Muscle of arm (tissue), 12 donors: ENCODE data around the gene ASAH2. TPM values are rescaled to one million over a fixed set of nuclear protein-coding genes. Genes with fewer than 3 reads are reported as not detected.
"Not testable (repeated sequence)": the region's sequence is repeated elsewhere in the genome, so short reads cannot be mapped to it uniquely, and the experiment has no call there.

Source experiments
- DNase-seq: peaks from one replicate; pipeline ENCODE4 v3.0.0-alpha.2; 2013
- polyA plus RNA-seq, 12 donors: library from polyadenylated mRNA; unstranded; fragments of 120-200 nt; gene quantifications; one replicate each; pipeline ENCODE4 v1.2.1, GENCODE V29; 2013; ENCODE audit not compliant: insufficient read length in 12 of 12

ASAH2 gene
- polyA plus RNA-seq, 12 donors = 0.31 to 3.6 (median 1.0) TPM; not detected in 2

DNA sequence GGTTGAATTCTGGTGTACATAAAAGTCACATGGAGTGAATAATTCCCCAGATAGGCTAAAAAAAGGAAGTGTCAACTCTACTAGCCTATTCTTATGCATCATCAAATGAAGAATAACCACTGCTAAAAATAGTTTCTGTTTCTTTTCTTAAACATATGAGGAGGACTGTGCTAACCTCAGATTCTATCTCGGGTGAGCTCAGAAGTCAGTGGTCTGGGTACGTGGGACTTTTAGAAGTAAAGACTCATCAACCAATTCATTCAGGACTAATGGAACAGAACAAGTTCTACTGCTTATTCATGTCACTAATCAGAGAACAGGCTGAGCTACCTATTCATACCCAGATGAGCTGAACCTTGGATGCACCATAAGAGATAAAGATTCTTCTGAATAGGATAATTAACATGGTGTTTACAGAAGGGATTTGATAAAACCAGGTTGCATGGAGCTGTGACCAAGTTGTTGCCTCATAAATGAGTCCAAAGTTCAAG is 9.5 kb upstream of the ASAH2 start:
- no peak for DNase-seq

DNA sequence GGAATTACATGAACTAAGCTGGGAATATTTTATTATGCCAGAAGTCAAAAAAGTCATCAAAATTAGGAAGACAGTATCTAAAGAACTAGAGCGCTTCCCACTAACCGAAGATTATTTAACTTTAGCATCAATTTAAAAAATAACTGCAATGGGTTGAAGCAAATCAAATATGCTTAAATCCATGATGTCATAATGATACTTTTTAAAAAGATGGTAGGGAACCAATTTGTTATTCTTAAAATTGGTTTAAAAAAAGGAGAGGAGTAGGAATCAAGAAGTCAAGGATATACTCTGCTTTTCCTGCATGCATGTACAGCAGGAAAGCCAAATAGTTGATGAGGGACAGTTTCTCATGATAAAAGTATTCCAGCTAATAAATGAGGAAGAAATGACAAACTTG is 3.2 kb upstream of the ASAH2 start:
- DNase-seq = no peak

DNA sequence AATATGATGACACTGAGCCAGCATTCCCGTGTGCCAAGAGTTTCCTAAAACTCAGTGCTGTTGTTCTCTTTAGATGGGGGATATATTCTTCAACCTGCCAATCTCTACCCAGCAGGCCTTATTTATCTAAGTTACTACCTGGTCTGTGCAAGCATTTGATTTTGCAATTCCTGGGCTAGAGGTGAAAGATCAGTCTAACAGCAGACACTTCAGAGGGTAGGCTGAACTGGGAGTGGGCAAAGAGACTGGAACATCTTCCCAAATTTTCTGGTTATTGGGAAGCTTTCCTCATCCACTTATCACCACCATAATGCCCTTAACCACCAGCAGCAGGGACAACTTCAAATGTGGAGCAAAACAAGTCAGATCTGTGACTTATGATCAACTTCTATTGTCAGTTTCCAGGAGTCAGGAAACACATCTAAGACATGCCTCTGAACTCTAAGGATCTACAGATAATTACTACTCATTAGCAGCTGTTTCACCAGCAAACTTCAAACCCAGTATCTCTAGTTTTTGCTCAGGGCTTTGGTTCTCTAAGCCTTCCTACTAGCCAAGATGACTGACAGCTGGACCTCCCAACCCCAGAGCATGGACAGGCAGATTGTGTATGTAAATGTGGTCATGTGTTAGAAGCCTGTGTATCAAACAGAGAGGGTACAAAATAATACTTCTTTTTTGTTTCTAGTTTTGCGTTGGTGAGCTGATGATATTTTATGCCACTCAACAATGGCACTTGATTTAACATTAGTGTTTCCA is 1.0 kb downstream of the ASAH2 start:
- DNase-seq = no peak

DNA sequence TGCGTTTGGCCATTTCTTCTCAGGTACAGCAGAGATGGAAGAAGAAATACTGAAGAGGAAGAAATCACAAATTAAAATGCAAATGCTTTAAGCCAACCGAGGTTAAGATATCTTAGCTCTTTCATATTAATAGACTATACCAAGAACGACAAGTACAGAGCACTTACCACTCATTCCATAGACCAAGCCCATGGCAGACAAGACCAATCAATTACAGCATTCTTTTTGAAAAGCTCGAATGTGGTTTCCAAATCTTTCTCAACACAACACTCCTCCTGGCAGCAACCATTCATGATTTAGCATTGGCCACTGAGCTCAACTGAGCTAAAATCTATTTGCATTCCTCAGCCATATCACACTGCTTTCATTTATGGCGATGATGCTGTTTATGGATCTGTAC is 2.7 kb downstream of the ASAH2 start:
- no peak for DNase-seq

DNA sequence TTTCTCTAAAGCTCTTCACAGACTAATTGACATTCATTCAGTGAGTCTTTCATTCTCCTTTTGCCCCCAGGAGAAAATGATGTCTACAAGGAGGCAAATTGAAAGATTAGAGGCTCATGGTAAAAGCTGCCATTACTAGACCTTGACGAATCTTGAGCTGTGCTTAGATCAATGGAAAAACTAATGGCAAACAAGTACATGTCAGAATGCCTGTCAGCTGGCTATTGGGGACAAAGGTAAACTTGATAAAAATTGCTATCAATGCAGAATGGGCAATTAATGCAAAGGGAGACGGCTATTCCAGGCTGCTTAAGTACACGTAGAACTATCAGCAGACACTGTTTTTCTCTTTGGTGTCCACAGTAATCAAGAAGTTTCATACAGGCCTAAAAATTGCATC is 3.3 kb downstream of the ASAH2 start:
- DNase-seq = no peak

DNA sequence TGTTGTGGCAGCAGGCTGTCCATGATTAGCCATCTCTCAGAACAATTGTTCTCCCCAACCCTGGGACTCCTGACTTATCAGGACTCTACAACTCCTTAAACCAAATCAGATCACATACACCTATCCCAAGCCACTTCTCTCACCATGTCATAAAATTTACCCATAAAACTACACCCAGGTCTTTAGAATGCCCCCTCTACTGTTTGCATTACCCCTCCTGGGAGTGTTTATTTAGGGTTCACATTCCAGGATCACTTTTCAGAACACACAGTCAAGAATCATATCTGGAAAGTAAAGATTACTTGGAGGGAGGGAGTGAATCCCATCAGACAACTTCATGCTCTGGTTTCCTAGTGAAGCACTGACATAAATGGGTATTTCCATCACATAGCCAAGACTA is 7.1 kb downstream of the ASAH2 start:
- DNase-seq = no peak

DNA sequence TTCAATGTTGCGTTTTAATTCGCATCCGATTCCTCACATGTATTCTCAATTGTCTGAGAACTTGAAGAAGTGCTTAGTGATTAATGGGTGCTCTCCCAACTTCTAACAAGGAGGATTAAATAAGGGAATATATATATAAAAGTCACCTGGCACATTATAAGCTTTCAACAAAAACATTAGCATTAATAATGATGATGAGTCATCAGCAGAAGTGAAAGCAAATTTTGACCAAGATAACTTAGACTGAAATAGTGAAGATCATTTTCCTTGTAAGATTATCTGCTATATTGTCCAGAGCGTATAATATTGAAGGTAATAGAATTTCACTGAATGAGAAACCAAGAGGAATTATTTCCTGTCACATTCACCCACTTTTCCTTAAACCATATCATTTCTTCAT is 8.5 kb downstream of the ASAH2 start:
- DNase-seq = no peak

DNA sequence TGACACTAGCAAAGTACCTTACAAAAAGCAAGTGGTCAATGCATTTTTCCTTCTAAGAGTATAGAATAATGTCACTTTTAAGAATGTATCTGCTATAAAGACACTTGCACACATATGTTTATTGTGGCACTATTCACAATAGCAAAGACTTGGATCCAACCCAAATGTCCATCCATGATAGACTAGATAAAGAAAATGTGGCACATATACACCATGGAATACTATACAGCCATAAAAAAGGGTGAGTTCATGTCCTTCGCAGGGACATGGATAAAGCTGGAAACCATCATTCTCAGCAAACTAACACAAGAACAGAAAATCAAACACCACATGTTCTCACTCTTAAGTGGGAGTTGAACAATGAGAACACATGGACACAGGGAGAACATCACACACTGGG is 9.8 kb downstream of the ASAH2 start:
- DNase-seq = not testable (repeated sequence)

DNA sequence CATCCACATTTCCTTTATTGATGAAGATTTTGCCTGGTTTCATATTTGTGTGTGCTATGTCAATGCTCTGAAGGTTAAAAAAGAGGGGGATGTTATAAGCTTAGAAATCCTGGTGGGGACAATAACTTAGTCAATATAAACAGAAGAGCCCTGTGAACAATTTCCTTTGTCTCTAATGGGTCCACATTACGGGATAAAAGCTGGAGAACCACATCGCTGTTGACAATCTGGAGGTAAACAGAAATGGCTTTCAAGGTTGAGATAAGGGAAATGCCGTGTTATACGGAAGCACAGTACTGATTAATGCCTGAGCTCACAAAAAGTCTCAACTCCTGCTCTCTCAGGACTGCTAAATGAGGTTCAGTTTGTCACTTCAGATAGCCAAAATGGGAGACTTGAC is 16.8 kb downstream of the ASAH2 start:
- DNase-seq = no peak

DNA sequence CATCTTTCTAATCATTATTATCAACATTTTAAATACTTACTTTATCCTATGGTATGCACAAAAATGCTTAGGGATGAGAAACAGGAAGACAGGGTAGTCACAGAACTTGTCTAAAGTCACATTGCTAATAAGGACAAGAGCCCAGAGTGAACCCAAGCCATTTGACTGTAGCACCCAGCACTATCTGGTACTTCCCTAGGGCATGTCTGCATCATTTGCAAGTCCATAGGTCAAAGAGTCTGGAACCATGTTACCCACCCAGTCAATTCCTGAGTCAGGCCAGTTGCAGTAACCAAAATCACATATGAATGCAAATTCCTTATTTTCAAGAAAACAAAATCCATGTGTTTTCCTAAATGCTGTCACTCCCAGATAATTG is 19.1 kb downstream of the ASAH2 start:
- no peak for DNase-seq

DNA sequence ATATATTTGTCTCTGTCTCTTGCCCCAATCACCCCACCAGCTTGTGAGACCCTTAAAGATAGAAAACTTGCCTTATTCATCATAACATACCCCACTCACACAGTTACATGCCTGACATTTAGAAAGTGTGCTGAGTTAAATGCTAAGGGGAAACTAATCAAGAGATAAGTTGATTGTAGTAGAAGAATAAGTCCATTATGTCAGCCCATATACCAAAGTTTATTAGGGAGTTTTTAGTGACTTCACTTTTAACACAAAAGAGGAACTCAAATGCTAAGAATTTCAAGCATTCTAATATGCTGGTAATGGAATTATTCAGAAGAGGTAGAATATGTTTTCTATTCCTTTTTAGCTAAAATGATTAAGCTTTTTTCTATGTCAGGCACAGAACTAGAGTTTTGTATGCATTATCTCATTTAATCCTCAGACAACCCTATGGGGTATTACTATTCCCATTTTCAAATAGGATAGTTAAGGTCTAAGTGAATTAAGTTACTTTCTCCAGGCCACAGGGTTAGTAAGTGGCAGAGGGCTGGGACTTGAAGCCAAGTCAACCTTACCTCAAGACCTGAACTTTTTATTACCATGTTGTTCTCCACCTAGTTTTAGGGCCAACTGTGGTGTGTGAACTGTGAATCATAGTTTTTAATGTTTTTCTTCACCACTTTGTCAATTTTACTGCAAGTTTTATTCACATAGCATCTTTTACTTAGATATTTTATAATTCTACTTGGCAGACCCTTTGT is 19.6 kb downstream of the ASAH2 start:
- DNase-seq = no peak

DNA sequence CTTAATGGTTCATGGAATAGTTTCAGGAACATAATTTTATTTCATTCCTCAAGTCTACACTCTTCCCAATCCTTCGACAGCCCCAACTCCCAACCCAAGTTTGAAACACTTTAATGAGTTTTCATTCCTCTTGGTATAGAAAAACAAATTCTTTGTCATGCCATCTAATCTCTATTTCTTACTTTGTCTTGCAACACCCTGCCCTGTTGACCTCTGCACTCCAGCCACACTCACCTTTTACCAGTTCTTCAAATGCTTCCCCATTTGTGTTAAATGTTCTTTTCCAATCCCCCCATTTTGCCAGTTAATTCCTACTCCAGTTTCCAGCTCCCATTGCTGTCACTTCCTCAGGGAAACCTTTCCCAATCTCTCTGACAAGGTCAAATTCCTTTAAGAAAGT is 21.9 kb downstream of the ASAH2 start:
- no peak for DNase-seq

DNA sequence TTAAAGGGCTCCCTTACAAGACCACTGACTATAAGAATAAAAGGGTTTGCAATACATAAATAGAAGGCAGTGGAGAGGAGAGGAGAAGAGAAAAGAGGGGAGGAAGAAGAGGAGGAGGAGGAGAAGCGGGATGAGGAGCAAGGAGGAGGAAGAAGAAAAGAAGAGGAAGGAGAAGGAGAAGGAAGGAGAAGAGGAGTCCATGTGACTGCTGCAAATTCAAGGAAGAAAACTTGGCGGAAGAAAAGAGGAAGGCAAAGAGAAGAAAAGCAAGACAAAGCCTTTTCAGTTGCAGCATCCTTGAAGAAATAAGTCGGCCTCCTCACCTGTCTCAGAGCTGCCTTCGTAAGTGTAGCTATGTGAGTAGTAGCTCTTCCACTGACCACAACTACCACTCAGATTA is 22.6 kb downstream of the ASAH2 start:
- DNase-seq = no peak

DNA sequence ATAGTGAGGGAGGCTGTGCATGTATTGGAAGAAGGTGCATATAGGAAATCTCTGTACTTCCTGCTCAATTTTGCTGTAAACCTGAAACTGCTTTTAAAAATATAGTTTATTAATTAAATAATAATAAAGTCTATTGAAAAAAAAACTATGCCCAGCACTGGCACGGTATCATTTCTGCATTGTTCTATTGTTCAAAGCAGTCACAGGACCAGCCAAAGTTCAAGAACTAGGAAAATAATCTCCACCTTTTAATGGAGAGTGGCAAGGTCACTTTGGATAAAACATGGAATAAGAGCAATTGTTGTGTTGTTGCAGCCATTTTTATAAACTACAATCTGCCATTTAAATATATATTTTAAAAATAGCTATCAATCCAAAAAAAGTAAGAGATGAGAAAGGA is 24.7 kb downstream of the ASAH2 start:
- no peak for DNase-seq

DNA sequence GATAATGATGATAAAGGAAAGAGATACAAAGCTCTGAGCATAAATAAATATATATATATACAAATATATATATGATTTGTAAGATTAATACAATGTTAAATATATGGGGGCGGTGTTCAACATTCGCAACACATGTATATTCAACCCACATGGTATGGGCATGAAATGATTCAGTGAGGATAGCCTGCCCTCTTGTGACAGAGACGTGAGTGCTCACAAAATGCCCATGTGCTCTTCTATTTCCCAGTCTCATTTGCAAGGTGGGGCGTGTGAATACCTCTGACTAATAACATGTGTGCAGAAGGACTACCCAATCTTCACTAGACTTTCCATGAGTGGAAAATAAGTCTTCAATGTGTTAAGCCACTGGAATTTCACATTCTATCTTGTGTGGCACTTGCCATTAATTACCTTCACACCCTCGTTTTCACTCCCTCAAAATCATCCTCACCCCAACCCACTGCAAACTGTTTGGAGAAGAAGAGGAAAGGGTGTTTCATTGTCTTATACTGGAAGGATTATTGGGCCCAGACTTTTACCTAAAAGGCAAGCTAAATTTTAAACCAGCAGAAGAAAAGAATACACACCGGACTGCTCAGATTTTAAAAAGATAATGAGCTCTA is 26.9 kb downstream of the ASAH2 start:
- no peak for DNase-seq

DNA sequence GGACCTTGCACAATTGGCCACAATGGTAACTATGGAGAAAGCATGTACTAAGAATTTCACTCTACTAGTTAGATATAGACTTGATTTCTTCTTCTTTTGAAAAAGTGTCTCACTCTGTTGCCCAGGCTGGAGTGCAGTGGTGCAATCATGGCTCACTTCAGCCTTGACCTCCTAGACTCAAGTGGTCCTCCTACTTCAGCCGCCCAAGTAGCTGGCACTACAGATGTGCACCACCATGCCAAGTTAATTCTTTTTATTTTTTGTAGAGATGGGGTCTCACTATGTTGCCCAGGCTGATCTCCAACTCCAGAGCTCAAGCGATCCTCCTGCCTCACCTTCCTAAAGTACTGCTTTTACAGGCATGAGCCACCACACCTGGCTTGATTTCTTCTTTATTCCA is 29.1 kb downstream of the ASAH2 start:
- no peak for DNase-seq

DNA sequence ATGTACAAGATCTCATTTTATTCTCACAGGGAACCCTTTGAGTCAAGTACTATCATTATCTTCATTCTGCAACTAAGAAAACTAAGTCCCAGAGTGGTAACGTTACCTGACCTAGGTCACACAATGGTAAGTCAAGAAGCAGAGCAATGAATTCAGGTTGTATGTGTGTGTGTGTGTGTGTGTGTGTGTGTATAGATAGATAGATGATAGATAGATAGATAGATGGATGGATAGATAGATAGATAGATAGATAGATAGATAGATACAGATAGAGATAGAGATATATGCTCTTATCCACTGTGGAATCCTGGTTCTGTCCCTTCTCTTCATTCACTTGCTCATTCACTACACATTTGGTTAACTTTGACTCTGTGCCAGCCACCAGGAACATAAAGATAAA is 29.8 kb downstream of the ASAH2 start:
- no peak for DNase-seq

DNA sequence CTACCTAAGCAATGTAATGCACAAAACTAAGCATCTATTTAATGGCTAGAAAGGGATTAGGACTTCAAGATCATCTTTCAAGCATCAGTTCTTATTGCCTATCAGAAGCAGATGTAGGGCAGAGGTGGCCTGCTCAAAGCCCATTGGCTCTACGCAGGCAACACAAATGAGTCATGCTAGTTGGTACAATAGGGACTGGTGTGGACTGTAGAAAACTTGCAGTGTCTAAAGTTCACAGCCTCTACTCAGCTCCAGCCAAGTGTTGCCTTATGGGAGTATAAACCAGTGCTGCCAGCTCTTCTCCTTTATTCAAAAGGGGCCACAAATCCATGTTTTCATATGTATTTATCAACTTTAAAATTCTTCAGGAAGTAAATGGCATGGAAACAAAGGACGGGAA is 31.7 kb downstream of the ASAH2 start:
- DNase-seq = no peak

DNA sequence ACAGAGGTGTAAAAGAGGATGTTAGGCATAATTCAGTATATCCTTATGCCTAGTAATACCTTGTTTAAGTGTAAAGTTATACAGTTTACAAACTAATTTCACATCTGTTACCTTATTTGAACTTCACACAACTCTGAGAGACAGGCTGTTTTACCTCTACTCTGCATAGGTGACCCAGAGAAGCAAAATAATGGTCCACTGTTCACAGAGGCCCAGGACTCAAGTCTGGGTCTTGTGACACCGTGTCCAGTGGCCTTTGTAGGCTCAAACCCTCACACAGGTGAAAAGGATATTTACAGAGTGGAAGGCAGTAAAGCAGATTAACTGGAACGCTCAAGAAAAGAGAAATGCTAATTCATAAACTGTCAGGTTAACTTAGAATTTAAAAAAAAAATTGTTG is 32.1 kb downstream of the ASAH2 start:
- DNase-seq = no peak

DNA sequence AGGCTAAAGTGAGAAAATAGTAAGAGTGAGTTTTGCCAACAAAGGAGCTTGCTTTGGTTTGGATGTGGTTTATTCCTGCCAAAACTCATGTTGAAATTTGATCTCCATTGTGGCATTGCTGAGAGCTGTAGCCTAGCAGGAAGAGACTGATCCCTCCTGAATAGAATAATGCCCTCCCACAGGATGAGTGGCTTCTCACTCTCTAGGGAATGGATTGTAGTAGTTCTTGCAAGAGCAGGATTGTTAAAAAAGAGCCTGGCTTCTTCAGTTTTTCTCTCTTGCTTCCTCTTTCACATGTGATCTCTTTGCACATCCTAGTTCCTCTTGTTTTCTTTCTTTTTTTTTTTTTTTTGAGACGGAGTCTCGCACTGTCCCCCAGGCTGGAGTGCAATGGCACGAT is 34.4 kb downstream of the ASAH2 start:
- DNase-seq = no peak

DNA sequence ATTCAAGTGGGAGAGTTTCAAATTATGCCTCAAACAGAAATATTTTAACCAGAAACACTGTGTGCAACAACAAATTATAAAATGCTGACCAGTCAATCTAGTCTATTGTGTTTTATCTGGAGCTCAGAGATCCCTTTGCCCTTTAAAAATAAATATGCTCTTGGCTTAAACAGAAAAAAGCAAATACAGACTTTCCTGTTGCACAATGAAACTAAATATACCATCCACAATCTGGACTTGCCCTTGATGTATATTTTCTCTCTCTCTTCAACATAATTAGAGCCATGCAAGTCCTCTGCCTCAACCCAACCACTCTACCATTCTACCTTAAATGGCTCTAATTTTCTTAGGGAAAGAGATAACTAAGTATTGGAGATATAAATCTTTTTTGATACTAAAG is 34.9 kb downstream of the ASAH2 start:
- no peak for DNase-seq

DNA sequence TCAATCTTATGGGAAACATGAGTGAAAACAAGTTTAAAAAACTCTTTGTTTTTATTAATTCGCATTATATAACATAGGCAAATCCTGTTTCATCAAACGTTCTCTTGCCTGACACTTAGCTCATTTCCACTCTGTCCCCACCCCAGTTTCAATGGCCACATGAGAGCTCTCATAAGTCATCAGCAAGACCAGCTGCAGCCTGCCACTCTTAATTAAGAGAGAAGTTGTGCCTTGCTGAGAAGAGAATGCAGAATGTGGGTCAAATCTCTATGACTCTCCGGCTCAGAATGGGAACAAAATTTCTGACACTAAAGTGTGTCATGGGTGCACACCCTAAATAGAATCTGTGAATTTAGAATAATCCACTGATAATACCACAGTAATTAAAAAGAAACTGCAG is 39.6 kb downstream of the ASAH2 start:
- DNase-seq = no peak

DNA sequence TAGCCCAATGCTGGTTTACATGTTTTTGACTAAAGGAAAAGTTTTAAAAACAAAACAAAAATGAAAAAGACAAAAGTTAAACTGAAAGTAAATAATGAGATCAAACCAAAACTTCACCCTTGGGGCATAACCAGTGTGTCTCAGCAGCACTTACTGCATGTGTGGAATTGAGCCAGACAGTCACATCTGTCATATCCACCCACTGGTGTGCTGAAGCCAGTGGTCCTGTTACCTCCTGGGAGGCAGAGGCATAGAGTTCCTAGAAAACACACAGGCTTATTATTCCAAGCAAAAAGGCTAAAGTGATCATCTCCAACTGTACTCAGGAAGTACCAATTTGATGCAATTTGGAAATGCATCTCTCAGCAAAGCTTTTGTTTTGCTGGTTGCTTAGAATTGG is 40.4 kb downstream of the ASAH2 start:
- no peak for DNase-seq
